Nucleus accumbens (tissue), 56 donors: ENCODE data around the gene HOXA4.

Source experiments
- DNase-seq, 56 donors: peaks; one replicate each; lab custom pipeline; 2025; lab: John Stamatoyannopoulos, UW

Gene HOXA4

DNA sequence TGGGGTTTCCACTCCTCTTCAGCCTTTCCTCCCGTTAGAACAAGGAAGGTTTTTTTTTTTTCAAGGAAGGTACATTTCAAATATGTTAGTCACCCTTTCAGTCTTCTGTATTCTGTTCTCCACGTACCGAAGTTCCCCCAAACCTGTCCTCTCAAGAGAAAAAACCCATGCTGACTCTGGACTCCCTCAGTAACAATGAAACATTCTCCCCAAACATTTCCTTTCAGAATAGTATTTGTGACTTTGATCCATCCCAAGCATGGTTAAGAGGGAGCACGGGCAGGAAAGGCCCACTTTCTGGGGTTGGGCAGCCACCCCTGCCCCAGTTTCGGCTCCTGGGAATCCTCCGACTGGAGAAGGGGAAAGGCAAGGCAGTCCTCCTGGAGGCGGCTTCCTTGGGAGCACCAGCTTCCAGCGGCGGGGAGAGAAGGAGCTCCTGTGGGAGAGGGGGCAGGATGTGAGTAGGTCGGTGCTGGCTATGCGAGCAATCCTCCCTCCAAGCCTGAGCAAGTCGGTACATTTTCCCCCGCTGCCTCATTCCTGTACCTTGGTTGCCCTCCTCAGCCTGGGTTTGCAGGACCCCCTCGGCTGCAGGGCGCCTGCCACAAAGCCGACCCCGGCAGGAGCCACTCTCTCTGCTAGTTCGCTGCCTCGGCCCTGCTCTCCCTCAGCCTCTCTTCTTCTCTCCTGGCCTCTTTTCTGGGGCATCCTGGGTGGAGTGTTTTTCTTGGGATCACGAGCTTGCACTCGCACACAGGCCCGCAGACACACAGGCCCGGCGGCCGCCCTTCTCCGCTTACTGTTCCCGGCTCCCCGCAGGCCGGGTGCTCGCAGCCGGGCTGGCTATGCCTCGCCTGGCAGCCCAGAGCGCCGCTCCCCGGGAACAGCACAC, 32.6 kb downstream of the HOXA4 start:
- no peak for DNase-seq

DNA sequence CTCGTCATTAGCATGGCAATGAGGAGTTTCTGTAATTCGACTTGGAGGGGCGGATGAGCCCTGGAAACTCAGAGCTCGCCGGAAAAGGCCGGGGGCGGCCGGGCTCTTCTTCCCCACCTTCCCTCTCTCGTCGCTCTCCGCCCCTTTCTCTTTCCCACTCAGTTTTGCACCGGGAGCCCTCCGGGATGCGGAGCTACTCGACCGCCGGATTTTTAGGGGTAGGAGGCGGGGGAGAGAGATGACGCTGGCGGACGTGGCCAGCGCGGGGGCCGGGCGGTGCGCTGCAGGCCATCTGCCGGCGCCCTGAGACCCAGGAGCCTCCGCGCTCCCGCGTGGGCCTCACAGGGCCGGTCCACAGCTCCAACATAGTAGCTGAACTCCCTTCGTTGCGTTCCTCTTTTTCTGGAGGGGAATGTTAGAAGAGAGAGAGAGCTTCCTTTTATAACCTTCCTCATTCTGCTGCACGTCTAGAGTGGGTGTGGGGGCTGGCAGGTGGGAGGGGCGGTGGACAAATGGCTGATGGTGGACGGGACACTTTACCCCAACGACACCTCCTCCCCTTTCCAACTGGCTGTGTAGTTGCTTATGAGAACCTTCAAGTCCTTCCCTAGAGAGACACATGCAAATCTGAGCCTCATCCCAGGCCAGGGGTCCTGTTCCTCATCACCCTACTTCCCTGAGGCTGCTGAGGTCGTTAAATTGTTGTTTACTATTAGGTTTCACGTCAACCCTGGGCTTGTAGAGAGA, 33.6 kb downstream of the HOXA4 start:
- no peak for DNase-seq

DNA sequence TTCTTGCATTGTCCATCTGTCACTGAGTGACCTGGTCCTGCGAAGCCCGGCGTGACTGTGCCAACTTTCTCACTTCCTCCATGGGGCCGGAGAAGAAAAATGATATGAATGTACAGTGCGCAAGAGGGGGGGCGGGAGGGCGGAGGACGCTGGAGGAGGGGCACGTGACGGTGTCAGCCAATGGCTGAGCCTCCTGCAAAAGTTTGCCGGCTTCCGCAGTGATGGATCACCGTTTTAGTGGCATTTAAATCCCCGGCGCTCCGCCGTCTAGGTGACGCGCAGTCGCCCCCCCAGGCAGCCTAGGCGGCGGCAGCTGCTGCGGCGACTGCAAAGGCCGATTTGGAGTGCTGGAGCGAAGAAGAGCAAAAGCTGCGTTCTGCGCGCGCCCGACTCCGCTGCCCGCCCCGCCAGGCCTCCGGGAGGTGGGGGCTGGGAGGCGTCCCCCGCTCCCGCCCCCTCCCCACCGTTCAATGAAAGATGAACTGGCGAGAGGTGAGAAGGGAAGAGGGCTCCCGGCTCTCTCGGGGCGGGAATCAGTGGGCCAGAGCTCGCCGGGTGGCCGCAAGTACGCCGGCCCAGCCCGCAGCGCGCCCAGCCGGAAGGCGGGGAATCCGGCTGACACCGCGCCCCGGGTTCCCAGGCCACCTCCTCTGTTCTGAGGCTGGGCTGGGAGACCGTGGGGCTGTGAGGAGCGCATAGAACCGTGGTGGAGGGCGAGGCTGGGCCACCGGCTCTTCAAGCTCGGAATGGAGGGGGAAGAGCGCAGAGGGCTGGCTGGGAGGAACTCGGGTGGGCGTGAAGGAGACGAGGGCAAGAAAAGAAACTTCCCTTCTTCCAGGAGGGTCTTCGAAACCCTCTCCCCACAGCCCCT, 34.4 kb downstream of the HOXA4 start, which contains the start of gene HOXA1:
Gene HOXA1, minus strand, starts transcription at position 104 of the 871 bp plus-strand sequence. Its CDS starts 88 bp downstream, at position 16.
- DNase-seq: peak in 3 of 56 donors; percentile 3 to 14 (median 3)

DNA sequence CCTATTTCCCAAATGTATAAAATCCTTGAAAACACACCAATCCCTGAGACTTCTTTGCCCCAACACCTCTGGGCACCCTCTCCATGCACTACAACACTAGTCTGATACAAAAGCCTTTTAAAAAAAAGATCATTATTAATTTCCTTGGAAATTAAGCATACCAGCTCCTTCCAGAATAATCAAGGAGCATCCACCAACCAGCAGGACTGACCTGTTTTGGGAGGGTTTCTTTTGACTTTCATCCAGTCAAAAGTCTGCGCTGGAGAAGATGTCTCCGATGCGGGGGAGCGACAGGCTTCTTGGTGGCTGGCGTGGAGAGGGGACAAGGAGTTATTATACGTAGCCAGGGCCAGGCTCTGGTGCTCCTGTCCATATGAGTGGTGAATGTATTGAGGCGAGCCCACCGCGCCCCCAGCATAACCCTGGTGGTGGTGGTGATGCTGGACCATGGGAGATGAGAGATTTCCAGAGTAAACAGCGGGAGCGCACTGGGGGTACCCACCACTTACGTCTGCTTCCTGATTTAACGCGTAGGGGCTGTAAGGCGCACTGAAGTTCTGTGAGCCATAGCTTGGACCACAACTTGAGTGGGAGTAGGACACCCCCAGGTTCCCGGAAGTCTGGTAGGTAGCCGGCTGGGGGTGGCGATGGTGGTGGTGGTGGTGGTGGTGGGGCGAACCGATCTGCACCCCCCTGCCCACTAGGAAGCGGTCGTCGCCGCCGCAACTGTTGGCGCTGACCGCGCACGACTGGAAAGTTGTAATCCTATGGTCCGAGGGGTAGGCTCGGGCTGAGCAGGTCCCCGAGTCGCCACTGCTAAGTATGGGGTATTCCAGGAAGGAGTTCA, 35.3 kb downstream of the HOXA4 start:
- no peak for DNase-seq

DNA sequence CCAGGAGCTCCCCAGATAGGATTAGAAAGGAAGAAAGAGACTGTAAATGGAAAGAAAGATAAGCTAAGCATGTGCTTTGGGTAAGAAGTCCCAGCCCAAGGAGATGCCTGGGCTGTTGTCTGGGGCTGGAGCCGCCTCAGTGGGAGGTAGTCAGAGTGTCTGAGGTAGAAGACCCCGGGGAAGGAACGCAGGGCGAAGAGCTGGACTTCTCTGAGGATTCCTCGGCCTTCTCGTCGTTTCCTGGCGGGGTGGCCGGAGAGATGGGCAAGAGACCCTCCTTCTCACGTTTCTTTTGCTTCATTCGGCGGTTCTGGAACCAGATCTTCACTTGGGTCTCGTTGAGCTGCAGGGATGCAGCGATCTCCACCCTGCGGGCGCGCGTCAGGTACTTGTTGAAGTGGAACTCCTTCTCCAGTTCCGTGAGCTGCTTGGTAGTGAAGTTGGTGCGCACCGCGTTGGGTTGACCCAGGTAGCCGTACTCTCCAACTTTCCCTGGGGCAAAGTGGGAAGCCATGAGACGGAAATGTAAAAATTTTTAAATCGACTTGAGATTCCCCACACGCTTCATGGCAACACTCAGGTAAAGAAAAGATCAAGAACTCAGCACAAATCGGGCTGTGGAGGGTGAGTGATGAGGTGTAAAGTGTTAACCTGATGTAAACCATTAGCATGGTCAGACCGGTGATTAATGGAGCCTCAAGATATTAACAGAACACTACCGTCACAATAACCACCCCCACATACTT, 36.1 kb downstream of the HOXA4 start:
- DNase-seq: no peak

DNA sequence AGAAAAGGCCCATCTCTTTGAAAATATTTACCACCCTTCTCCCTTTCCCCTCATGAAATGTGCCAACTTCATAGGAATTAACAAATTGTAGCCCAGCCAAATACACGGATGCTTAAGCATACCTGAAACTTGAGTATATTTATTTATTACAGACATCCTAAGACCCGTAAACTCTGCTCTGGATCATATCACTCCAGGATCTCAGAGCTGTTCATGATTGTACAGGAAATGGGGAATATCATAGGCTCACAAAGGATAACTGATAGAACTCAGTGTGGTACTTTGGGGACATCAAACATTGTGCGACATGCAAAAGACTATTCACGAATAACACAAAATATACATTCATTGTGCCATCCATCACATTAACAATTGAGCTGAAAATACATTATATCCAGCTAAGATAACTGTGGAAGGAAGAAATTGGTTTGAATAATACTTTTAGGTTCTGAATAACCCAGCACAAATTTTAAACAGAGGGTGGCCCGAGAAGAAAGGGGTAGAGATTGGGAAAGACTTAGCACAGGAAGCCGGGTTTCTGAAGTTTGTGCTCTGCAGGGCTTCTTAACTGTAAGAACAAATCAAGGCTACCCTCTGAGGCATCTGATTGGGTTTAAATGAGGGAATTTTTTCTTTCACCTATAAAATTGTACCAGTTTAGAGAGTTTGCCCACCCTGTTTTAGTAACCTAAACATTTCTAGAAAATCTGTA, 37.2 kb downstream of the HOXA4 start:
- no peak for DNase-seq

DNA sequence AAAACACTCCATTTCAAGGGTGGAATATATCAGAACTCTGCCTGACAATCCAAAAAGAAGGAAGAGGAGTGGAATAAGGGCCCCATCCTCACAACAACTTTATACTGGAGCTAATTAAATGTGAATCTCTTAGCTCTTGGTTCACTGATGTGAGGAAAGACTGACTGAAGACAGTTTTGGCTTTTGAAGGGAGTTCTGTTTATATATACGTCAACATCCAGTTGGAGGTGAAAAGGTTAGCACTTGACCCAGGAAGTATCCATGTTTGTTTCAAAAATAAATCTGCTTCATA, 37.8 kb downstream of the HOXA4 start:
- DNase-seq: no peak

DNA sequence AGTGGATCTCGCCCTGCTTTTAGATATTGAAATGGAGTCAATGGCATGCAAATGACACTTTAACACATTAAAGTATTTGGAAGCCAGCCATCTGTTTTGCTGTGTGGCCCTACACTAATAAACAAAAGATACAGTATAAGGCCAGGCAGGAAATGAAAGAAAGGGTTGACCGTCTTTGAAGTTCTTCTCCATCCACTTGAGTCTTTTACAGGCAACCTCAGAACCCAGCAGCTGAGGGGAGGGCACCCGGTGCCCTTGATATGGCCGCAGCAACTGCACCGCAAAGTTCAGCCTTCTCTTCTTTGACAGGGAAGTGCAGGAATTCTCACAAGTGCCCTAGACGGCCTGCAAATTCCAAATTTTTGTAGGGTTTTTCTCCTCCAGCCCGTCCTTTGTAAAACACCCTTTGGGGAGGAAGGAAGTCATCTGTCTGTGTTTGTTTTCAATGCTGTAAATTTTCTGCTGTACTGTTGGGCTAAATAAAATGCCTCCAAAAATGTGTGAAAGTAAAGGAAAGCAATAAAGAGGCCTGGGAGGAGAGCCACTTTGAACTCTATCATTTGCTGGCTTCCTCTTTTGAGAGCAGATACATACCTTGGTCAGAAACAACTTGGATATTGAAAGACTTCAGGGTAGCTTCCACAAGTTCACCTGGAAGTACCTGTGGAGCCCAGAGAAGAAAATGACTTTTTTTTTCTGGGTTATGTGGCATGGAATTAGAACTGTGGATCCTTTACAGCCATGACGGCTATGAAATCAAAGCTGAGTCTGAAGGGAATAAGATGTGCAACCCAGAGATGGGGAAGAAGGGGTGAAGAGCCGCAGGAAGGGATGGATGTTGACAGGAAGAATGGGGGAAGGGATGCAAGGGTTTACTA, 38.4 kb downstream of the HOXA4 start:
- no peak for DNase-seq

DNA sequence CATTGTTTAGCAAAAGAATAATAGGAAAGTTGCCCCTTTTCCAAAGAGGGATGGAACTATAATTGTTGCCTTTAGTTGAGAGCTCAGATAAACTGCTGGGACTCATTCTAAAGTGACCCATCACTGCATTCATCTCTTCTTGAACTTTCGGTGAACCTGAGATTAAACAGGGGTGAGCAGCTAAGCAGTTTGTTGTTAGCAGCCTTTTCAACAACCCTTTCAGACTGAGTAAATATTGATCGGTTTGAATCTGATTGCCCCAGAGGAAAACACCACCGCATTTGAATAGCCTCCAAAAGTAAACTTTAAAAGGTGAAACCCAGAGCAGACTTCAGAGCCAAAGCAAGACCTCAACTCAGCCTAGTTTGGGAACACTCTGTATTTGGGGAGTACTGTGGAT, 39.5 kb downstream of the HOXA4 start:
- DNase-seq: no peak

DNA sequence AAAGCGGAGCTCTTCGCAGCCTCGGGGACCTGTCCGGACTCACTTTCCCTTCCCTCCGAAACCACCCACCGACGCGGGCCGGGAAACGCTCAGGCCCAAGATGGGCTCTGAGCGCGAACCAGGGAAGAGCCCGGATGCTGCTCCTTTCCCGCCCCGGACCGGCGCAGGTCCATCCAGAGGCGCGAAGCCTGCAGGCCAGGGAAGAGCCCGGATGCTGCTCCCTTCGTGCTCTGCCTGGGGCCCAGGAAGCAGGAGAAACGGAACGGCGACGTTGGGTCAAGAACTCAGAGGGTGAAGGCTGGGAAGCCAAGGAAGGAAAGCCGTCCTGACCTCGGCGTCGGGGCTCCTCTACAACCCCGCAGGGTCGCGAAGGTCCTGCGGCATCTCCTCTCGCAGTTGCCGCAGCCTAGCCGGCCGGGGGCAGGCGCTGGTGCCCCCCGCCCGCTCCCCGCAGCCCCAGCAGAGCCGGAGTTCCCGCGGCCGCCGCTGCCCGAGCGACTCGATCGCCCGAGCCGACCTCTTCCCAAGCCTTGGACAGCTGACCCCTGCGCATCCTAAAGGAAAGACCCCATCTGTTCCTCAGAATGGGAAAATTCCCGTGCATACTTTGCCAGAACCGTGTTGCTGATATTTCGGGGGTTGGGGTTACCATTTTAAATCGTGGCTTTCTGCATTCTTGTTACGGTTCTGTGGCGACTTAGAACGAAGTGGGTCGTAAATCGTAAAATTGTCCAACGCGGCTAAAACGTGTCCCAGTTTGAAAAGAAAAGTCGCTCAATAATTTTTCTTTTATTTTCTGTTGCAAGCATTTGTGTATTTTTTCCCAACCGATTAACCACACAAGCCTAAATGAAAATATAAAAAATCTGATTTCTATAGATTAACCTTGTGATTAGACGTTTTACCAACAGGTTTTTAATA, 42.3 kb downstream of the HOXA4 start:
- DNase-seq: no peak

DNA sequence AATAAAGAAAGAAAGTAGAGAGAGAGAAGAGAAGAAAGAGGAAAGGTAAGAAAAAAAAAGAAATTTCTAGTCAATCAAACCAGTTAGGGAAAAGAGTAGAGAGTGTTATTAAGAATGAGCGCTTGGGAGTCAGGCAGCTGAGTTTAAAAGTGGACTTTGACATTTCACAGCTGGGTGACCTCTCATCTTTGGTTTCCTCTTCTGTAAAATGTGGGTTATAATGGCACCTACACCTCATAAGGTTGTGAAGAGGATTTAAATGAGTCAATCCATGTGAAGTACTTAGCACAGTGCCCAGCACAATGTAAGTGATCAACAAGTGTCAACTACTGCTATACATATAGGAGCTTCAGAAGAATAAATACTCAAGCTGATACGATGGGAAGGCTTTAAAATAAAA, 46.9 kb downstream of the HOXA4 start:
- no peak for DNase-seq

DNA sequence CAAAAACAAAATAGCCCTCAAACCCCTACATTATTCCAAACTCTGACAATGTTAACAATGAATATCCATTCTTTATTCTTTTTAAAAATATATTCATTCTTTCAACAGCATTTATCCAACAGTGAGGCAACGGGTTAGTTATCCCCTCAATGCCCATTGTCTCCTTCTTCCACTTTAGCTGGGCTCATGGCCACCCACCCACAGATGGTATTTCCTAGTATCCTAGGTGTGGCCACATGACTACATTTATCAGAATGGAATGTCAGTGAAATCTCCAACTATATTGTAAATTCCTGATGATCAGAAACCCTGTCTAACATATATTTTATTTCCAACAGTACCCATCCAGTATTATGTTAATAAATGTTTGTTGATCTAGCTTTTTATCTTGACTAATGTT, 48.4 kb downstream of the HOXA4 start:
- DNase-seq: no peak

DNA sequence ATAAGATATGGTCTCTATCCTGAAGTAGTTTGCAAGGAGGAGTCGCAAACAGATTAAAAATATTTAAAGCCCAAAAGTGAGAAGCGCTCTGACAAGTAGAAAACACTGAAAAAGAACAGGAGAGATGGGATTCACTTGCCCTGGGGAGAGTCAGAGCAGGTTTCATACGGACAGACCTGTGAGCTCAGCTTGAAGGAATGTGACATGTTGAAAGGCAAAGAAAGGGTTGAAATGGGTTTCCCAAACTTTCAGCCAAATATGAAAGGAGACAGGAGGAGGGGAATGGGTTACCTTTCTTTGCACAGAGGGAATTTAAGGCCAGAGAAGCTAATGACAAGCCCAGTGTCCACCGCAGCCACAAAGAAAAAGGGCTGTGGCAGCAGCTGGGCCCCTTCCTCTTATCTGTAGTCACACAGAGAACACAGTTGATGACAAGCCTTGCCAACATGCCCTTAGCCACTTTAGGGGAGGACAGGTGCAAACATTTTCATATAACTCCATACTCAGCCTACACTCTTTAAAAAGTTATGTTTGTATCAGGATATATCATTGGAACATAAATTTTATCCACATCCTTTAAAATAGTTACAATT, 49.6 kb downstream of the HOXA4 start:
- no peak for DNase-seq

DNA sequence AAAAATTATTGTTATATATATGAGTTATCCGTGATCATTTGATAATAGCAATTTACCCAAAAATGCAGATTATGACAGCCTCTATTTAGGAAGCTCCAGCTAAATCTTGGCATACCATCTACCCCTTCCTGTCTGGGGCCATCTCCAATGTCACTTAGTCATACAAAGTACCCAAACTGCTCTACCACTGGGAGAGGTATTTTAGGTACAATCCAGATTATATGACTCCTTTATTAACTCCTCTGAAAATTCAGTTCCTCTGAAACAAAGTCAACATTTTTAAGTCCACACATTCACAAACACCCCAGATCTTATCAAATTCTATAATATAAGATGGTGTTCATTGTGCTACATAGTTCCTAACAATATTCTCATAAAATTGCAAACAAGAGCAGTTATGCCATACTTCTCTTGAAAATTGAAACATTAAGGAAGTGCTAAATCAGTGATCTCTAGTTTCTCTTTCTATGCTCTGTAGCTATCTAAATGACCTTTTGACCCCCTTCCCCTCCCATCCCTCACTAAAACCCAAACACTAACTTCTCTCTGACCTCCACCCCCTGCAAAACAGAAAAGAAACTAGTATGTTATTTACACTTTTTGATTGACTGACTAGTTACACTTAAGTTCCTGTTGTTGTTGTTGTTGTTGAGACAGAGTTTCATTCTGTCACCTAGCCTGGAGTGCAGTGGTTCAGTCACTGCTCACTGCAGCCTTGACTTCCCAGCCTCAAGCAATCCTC, 51.2 kb downstream of the HOXA4 start:
- DNase-seq: no peak

DNA sequence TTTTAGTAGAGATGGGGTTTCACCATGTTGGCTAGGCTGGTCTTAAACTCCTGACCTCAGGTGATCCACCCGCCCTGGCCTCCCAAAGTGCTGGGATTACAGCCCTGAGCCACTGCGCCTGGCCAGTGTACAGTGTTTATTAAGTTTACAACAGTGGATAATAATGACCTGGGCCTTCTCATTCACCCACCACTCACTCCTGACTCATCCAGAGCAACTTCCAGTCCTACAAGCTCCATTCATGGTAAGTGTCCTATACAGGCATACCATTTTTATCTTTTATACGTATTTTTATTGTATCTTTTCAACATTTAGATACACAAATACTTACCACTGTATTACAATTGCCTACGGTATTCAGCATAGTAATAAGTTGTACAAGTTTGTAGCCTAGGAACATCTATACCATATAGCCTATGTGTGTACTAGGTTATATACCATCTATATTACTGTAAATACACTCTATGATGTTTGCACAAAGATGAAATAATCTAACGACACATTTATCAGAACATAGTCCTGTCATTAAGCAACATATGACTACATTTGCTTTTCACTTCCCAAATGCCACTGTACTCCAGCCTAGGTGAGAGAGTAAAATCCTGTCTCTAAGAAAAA, 51.8 kb downstream of the HOXA4 start:
- no peak for DNase-seq
